ENCODE results near the gene ONECUT2.
"Not testable (repeated sequence)": the region's sequence is repeated elsewhere in the genome, so short reads cannot be mapped to it uniquely, and the experiment has no call there.

The ONECUT2 gene

DNA sequence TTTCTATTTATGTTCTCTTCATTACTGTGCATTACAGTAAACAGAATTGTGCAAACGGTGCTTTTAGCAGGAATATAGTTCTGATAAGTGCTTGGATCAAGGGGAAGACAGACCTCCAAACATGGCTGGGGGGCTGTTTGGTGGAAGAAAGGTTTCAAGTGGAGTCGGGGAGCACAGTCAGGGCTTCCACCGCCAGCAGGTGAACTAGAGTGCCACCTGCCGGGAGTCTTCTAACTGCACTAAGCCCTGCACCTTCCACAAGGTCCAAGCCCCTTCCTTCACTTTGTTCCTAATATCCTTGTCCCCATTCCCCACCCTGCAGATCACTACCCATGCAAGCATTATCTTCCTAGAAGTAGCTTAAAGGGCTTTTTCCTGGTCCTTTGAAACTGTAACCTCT, 11.1 kb downstream of the ONECUT2 start:
- no peak for DNase-seq (ENCODE audit: low read depth)

DNA sequence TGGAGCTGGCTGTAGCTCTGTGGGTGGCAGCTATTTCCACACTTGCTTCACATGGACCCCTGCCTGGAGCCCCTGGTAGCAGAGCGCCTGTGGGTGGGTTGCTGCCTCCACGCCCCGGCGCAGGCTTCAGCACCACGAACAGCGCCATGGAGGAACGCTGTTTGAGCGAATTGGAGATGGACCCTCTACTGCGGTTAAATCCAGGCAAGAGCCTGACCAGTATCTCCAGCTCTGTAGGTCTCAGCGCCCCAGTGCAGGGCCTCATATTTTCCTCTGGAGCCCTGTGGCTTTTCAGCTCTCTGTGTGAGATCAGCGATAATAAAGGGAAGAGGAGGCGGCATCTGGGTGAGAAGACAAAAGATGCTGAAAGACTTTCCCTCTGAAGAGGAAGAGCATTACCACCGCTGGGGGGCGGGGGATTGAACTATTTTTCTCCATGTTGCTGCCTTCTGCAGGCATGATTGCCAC, 12.0 kb downstream of the ONECUT2 start:
- DNase-seq (ENCODE audit: low read depth), result no peak

DNA sequence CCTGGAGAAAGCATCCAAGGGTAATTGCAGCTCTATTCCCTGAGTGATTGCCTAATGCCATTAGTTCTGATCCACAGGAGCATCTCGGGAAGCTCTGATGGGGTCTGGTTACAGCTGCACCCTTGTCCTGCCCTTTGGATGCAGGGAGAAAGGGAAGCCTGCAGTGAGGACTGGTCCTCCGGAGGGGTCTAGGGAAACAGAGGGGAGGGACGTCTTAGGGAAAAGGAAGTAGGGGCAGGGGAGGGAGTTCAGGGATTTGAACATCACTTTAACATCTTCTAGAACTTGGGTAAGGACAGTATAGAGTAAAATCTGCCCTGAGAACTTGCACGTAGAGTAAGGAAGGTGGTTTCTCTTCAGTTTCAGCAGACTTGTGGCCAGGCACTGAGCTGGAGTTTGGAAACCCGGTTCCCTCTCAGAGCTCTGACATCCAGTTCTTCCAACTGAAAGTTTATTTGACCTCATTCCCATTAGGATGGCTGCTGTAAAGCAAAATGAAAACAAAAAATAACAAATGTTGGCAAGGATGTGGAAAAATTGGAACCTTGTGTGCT, 20.5 kb downstream of the ONECUT2 start:
- DNase-seq (ENCODE audit: low read depth), result no peak

DNA sequence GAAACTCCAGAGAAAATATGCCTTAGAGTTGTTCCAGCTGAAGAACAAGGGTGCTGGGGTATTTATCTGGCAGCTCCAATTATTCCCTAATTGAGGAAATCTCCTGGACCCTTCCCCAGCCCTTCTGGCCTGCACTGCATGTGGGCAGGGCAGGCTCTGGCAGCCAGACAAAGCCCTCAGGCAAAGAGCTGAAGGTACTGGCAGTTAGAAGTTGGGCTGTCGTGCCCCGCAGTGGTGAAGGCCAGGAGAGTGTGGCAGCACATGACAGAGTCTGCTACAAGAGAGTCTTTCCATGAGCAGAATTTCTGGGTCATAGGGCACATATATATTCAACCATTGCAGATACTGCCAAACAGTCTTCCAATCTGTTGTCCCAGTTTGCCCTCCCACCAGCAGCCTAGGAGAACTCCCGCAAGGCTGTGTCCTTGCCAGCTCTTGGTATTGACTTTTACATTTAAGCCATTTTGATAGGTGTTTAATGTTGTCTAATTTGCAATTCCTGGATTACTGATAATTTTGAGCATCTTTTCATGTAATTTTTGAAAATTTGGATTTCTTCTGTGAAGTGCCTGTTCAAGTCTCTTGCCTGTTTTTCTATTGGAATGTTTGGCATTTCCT, 26.6 kb downstream of the ONECUT2 start:
- no peak for DNase-seq (ENCODE audit: low read depth)

DNA sequence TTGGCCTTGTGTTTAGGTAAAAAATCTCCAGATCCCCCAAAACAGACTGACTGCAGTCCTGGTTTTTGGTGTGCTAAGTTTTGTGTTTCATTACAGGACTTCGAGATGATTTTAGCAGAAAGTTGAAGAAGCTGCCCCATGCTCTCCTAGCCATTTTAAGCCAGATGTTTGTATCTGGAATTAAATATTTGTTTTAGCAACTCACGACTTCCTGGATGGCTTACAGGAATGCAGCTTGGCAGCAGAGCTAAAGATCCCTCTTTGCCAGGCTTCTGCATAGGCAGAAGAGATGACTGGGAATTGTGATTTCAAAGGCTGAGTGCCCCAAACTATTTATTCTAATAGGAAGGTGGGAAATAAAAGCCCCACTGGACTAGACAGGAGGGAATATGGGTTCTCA, 31.1 kb downstream of the ONECUT2 start:
- no peak for DNase-seq (ENCODE audit: low read depth)

DNA sequence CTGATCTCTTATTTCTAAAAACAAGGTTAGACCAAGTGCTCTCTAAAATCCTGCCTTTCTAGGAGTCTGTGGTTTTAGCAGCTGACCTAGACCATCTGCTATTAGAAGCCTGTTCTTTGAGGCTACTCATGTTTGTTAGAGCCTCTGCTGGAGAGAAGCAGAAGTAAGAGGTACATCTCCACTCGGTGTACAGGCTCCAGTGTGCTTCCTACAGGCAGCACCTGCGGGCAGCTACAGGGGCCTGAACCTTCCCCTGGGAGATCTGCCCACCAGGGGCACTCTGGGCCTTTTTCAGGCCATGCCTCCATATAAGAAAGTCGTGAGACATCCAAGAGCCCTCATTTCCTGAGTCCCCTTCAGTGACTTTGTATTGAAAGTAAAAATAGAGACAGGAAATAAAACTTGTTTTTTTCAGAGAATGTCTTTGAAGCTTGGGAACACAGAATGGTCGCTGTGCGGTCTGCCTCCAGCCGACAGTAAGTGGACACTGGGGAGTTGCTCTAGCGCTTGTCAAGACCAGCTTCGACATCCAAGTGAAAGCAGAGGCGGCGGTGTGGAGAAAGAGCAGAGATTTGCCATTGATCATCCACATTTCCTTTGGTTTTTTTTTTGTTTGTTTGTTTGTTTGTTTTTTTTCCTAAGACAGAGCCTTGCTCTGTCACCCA, 31.7 kb downstream of the ONECUT2 start:
- DNase-seq (ENCODE audit: low read depth), result no peak

DNA sequence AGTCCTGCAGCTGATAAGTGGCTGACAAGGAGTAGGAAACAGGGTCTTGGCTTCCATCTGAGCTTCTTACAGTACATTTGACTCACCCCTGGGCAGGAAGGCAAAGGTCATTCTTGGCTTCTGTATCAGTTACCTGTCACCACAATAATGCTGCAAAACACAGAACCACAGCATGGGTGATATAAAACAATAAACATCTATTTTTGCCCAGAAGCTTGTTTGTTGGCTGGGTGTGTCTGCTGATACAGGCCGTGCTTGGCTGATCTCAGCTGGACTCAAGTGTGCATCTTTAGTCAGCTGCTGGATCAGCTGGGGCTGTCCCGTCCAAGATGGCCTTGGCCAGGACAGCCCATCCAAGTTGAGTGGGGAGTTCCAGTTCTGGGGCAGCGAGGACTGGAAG, 34.7 kb downstream of the ONECUT2 start:
- DNase-seq (ENCODE audit: low read depth), result no peak

GRCh38 chr18:57475408-57475807, 40.2 kb downstream of the ONECUT2 start:
- no peak for DNase-seq (ENCODE audit: low read depth)

DNA sequence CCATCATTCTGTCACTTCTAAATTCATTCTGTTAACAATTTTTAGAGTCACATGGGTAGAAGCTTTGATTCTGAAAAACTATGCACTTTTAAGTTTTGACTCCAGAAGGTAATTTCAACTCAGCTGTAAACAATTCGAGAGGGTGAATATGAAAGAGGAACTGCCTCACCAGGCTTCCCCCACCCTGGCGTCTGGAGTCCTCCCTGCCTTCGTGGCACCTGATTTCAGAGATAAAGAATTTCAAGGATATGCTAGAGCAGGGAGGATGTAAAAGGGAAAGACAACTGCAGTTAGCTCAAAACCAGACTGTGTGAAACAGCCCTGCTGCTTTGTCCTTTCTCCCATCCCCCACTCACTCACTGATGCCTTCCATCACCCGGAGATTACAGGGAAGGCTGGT, 40.7 kb downstream of the ONECUT2 start:
- DNase-seq (ENCODE audit: low read depth), result no peak

- no peak for DNase-seq (ENCODE audit: low read depth)
These were observed 45.6 kb downstream of the ONECUT2 start for GRCh38 chr18:57480733-57481132.

- peak; percentile 12 for DNase-seq (ENCODE audit: low read depth)
These were observed 62.5 kb downstream of the ONECUT2 start for GRCh38 chr18:57497372-57498294.

DNA sequence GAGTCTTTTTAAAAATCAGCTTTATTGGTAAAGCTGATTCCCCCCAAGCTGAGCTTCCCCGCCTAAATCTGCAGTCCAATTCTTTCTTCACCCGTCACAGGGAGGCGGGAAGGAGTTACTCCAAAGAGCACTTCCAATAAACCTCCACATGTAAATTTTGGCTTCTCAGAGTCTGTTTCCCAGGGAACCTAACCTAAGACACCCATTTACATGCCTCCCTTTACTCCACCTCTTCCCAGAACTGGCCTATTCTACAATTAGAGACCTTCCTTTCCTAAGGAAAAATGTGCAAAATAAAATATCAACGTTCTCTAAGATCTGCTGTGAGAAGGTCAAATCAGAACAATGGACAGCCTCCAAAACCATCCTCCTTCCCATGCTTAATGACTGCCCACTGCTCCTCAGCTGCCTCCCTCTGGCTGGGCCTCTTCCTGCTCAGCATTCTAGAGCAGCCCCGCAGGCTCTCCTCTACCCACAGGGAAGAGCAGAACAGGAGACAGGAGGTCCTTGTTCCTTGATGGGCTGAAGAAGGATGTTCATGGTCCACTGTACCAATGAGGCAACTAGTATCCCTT, 63.6 kb downstream of the ONECUT2 start:
- no peak for DNase-seq (ENCODE audit: low read depth)

GRCh38 chr18:57502624-57503023, 67.5 kb downstream of the ONECUT2 start:
- DNase-seq (ENCODE audit: low read depth), result no peak

- no peak for DNase-seq (ENCODE audit: low read depth)
These were observed 70.1 kb downstream of the ONECUT2 start for GRCh38 chr18:57505231-57505630.

DNA sequence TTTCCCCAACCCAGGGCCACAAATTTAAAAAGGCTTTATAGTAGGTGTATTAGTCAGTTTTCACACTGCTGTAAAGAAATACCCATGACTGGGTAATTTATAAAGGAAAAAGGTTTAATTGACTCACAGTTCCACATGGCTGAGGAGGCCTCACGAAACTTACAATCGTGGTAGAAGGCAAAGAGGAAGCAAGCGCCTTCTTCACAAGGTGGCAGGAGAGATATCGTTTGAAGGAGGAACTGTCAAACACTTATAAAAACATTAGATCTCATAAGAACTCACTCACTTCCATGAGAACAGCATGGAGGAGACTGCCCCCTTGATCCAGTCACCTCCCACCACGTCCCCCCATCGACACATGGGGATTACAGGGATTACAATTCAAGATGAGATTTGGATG, 80.9 kb downstream of the ONECUT2 start:
- DNase-seq (ENCODE audit: low read depth), result no peak

DNA sequence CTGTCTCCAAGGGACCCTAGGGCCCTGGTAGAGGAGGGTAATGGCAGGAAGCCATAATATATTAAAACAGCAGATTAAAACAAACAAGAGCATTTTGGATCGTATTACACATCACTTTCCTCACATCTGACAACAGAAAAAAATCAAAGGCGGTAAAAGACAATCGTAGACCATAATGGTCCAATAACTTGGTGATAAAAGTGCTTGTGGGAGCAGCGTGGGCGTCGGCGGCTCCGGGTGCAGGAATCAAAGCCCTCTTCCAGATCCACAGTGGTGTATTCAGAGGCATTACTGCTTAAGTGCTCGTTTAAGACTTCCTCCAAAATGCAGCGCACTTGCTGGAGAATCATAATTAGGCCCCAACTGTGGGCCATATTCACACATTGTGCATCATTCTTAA, 83.4 kb downstream of the ONECUT2 start:
- no peak for DNase-seq (ENCODE audit: low read depth)

- DNase-seq (ENCODE audit: low read depth), result no peak
These were observed 84.7 kb downstream of the ONECUT2 start for GRCh38 chr18:57519668-57520424.

DNA sequence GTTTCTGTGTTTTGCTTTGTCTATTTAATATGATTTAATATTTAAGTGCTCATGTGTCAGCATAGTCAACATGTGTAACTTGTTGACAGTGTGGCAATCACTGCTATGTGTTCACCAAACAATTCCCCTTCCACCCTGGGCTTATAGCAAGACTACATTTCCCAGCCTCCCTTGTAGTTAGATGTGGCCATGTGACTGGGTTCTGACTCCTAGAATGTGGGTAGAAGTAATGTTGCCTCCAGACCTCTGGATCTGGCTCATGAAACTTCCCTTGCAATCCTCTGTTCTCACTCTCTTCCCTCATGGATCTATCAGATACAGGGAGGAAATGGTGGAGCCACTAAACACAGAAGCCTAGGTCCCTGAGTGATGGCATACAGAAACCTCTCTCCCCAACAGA, 87.2 kb downstream of the ONECUT2 start:
- not testable (repeated sequence) for DNase-seq (ENCODE audit: low read depth)

GRCh38 chr18:57523171-57523956, 88.2 kb downstream of the ONECUT2 start:
- no peak for DNase-seq (ENCODE audit: low read depth)

DNA sequence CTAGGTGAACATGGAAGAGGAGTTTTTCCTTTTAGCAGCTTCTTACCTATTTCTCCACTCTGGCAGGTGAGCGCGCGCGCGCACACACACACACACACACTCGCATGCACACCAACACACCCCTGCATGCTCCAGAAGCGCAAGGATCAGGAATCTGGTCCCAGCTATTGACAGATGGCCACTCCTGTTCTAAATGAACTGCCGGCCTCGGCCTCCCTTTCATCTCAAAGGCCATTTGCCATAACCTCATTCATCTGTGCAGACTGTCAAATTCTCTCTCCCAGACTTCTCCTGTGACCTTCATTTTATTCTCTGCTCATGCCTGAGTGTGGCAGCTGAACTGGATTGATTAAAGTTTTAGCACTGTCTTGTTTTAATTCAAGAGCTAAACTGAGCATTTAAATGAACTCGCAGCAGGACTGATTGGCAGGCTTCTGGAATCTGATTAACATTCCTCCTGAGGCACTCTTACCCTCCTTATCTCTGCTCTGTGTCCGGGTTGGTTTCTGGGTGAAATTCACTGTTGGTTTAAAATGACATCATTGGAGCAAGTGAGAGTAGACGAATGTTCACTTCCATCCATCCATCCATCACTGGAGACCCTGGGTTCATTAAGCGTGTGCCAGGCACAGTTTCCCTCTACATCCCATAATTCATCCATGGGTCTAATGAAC, 92.5 kb downstream of the ONECUT2 start:
- no peak for DNase-seq (ENCODE audit: low read depth)
